AG08396 (cell line): ENCODE data around the gene MSL3B.

Experiments
- DNase-seq: peaks from one replicate; pipeline ENCODE4 v3.0.0; 2012; ENCODE audit warnings: low spot score, mixed read lengths

The MSL3B gene

DNA sequence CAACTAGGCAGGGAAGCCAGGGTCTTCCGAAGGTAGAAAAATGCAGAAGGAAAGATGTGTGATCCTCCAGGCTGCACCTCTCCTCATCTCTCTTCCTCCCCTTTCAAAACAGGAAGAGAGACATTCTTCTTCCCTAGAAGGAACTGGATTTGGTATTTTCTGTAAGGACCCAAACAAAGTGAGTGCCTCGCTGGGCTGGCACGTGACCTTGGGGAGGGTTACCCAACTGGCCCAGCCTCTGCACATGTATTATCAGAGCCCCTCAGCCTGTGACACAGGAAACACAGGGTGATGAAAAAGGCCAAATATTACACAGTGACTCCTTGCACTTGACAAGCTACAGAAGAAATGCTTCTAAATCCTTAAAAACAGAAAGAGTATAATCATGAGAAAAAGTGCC lies 16.1 kb downstream of the MSL3B start:
- no peak for DNase-seq

DNA sequence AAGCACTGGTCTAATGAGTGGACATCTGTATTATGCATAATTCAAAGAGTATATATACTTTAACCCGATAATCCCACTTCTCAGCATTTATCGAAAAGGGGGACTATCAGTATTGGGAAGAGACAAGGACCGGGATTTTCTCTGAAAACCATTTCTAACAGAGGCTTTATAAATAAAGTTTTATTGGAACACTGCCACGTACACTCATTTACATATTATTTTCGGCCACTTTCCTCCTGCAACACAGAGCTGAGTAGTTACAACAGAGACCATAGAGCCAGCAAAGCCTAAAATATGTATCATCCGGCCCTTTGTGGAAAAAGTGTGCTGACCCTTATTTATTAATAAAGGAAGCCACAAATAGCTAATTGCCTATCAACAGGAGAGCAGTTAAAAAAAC lies 17.0 kb downstream of the MSL3B start:
- DNase-seq = no peak

GRCh38 chr2:233850745-233851144 lies 17.4 kb downstream of the MSL3B start:
- DNase-seq = no peak

GRCh38 chr2:233849607-233850271 lies 18.4 kb downstream of the MSL3B start:
- no peak for DNase-seq

- DNase-seq = no peak
Measured at GRCh38 chr2:233848276-233848675, 19.9 kb downstream of the MSL3B start.

DNA sequence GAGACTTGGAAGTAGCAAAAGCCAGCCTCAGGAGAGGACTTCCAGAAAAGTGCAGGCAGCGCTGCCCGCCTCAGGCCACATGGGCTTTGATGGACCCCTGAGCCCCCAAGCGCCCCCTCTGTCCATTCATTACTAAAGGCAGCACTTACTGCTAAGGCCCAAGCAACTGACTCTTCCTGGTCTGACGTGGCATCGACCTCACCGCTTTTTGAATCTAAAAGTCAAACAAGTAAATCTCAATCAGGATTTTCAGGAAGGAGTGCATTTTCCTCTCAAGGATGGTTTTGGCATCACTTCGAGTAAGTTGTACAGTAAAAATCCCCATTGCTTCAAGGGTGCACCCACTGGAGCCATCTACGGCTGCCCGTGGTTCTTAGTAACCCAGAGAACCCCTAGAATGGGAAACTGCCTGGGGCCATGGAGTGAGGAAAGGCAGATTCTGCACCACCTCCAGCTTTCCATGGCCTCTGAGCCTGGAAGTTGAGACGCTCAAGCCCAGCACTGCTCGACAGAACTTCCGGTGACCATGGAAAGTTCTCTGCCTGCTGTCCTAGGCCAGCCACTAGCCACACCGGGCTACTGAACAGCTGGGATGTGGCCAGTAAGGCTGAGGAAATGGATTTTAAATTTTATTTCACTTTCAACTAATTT lies 20.8 kb downstream of the MSL3B start:
- DNase-seq = no peak

DNA sequence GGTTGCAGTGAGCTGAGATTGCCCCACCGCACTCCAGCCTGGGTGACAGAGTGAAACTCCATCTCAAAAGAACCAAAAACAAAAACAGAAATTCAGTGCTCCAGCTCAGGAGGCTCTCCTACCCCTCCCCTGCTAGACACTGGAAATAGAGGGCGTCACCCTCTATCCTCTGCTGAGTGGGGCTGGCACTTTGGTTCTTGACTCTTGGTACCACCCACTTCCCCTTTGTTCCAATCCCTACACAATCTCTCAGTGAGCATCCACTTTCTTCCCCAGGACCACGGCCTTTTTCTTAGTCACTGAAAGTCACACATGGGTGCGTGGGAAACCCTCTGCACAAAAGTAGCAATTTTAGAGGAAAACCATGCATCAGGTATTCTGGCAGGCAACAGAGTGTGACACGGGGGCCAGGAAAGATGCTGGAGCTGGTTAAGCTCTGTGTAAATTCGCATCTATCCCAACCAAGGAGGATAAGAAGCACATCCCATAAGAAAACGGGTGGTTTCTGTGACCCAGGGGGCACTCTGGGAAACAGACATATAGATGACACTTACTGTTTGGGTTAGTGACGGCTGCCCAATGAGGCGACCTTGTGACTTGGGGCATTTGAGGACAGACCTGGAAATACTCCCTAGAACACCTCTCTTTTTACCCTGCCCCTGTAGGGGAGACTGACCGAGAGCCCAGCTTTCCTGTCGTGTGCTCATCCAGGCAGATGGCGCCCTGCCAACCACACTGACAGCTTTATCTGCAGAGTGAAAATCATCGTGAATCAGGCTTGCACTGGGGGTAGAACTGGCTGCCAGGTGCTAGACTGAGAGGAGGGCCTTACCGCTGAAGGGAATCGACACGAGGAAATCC lies 21.6 kb downstream of the MSL3B start:
- DNase-seq = no peak

DNA sequence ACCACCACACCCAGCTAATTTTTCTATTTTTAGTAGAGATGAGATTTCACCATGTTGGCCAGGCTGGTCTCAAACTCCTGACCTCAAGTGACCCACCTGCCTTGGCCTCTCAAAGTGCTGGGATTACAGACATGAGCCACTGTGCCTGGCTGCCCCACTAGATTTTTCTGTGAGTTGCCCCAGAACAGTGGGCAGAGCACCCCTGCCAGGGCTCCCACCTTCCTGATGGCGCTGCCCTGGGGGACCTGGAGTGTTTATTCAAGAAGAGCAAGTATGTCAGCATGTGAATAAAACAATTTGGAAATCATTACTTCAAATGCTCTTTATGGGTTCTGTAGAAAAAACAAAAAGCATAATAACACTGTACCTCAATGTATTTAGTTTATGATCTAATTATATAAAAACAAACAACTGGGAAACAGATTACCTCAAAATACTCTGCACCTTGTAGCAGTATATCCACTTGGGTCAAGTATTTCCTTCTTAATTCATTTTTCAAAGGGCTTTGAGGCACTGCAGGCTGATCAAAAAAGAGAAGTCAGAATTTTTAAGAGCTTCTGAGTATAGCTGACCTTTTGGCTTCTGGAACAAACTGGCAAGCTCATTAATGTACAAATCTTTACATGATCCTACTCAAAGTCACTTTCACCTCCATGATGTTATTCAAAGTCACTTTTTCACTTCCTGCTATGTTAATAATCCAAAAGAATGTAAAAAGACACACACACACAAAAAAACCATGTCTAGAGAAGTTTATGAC lies 22.7 kb downstream of the MSL3B start:
- DNase-seq = no peak

DNA sequence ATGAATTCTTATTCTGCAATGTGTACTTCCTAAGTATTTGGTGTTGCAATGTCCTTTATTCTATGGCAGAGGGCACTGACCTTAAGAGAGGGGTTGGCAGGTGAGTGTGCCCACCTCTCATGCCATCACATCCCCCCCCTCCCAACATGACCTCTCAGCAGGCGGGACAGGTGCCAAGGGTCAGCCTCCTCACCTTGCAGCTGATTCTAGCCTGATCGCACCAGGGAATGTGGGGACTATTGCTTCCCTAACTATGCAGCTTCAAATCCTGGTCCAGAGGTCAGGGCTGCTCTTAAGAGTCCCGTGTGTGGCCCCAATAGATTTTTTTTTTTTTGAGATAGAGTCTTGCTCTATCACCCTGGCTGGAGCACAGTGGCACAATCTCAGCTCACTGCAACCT lies 23.4 kb downstream of the MSL3B start:
- DNase-seq = no peak

- DNase-seq = no peak
Measured at GRCh38 chr2:233844064-233844807, 23.9 kb downstream of the MSL3B start.

GRCh38 chr2:233841183-233841582 lies 27.0 kb downstream of the MSL3B start:
- no peak for DNase-seq

DNA sequence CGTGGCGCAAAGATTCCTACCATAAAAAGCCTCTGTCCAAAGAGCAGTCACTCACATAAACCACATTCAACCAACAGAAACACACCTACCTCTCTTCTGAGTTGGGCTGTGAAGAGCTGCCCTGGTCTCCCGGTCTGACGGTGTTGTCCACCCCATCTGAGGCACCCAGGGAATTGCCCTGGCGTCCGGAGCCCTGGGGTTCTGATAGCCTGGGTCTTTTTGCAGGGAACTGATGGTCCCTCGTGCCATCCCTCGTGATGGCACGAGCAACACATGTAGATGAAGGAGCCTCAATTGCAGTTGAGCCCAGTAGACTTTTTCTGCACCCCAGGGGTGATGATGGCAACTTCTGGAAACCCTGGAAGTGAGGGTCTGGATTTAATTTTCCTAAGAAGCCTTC lies 27.7 kb downstream of the MSL3B start:
- DNase-seq = no peak

- DNase-seq = no peak
Measured at GRCh38 chr2:233839447-233839820, 28.8 kb downstream of the MSL3B start.

- DNase-seq = no peak
Measured at GRCh38 chr2:233838726-233839446, 29.3 kb downstream of the MSL3B start.

DNA sequence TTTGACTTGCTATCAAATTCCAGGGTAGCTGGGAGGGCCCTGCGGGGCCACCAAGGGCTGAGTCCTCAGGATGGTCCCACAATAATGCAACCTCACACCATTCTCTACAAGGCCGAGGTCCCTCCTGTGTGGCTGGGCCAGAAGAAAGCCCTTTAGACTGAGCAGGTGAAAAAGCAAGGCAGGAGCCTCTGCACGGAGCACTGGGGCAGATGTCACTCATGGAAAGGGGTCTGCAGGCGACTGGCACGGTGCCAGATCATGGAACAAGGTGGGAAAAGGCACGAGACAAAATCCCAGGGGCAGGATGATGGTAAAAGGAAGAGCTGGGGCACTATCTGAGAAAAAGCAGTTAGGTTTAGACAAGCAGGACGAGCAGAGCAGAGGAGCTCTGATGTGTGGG lies 29.9 kb downstream of the MSL3B start:
- DNase-seq = no peak

DNA sequence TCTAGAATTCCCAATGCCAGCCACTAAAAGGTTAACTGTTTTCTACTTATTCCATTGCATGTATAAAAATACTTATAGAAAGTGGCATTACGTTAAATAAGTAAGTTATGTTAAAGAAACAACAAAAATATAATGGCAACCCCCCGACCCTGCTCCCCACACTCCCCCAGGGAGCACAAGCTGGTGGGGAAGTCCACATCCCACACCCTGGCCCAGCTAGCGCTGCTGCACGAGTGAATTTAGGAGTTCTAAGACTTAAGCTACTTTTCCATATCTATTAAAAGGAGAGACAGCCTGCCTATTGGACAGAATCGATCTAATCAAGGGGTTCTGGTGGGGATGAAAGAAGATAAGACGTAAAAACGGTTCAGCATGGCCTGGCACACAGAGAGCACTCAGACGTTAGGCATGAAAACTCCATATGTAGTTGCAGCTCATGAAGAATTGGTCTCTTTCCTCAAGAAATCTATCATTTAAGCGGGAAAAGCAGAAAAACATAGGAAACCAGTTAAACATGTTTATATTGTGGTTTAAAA lies 30.4 kb downstream of the MSL3B start:
- DNase-seq = no peak

DNA sequence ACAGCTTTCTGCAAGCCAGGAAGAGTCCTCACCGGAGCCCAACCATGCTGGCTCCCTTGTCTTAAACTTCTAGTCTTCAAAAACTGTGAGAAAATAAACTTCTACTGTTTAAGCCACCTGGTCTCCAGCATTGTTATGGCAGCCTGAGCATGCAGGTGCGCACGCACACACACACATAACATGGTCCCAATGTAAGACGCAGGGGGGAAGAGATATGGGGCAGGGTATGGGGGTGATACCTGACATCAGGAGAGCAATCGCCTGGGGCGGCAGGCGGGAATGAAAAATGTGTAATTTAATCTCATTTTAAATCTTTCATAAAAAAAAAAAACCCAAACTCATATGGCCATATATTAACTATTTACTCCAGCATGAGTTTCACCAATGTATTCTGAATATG lies 31.8 kb downstream of the MSL3B start:
- DNase-seq = no peak

GRCh38 chr2:233835230-233836186 lies 32.7 kb downstream of the MSL3B start:
- no peak for DNase-seq

- no peak for DNase-seq
Measured at GRCh38 chr2:233833345-233833744, 34.8 kb downstream of the MSL3B start.
